ENCODE data around the gene ATP11A. TPM values are rescaled to one million over a fixed set of nuclear protein-coding genes. Genes with fewer than 3 reads are reported as not detected.

ATP11A gene
- total and polyA plus RNA-seq, 10 of the 15 experiments (the other 5 are each of a cell fraction or from before 2014, with no cell fraction given), result 1.4 to 69.6 (median 14.4) TPM

- FAIRE-seq, result no peak
Measured at GRCh38 chr13:112902101-112902651, 212.3 kb downstream of the ATP11A start.

More at GRCh38 chr13:112902101-112902651, 212.3 kb downstream of the ATP11A start:
- no peaks in the 10 kb centered on the region for H3K79me2 ChIP-seq (ENCODE audit: control insufficient read depth, insufficient read depth, low read length)
- H3K36me3 ChIP-seq (ENCODE audit: control insufficient read depth in 2 of 2, insufficient read depth in 2 of 2, low read length in 1 of 2), result no peaks in the 10 kb centered on the region
- TF ChIP-seq GABPA (IDR thresholded peaks at IDR 0.05; ENCODE audit: low read depth) (no peak), TCF7 (IDR thresholded peaks at IDR 0.05; ENCODE audit: borderline replicate concordance) (no peak), IKZF2 (IDR thresholded peaks at IDR 0.05) (no peak), CBX3 (IDR thresholded peaks at IDR 0.05; ENCODE audit: borderline replicate concordance, low read depth) (no peak), IRF4 (IDR thresholded peaks at IDR 0.05; ENCODE audit: low read depth, low read length) (no peak), EED (IDR thresholded peaks at IDR 0.05; ENCODE audit: low read depth) (no peak), ESRRA (IDR thresholded peaks at IDR 0.05; ENCODE audit: low read length) (no peak), MYB (IDR thresholded peaks at IDR 0.05; ENCODE audit: borderline replicate concordance, low read depth, low read length) (no peak), RELA (IDR thresholded peaks at IDR 0.05; ENCODE audit: borderline replicate concordance, partially characterized antibody) (no peak), SREBF2 (IDR thresholded peaks at IDR 0.05; ENCODE audit: low read length) (no peak), HSF1 (IDR thresholded peaks at IDR 0.05; ENCODE audit: low read depth, low read length) (no peak), SIX5 (IDR thresholded peaks at IDR 0.05; ENCODE audit: low read depth, low read length, severe bottlenecking) (no peak), SP1 (IDR thresholded peaks at IDR 0.05; ENCODE audit: low read depth, low read length) (no peak), WRNIP1 (IDR thresholded peaks at IDR 0.05; ENCODE audit: borderline replicate concordance, low read depth, low read length) (no peak), KDM1A (IDR thresholded peaks at IDR 0.05; ENCODE audit: borderline replicate concordance) (no peak), ZNF687 (IDR thresholded peaks at IDR 0.05) (no peak)
- in situ Hi-C loops (cut with MboI) (no loop called here), intact Hi-C loops (cut with micrococcal nuclease; ENCODE audit: unreplicated experiment) (no loop called here)
- ChIA-PET RAD21 (ENCODE audit: unreplicated experiment) (no interaction called here), POLR2A (no interaction called here), CTCF (no interaction called here), SMC1A (ENCODE audit: uncharacterized antibody, unreplicated experiment) (no interaction called here)
- no peak overlapping the region for H3K9ac ChIP-seq (ENCODE audit: control insufficient read depth, insufficient read depth, low read length)
- H3K4me3 ChIP-seq, result no peak overlapping the region
- ATAC-seq (no peak), DNase-seq (ENCODE audit: low read depth, low spot score) (no peak)
- H3K27me3 ChIP-seq (replicated peaks in 1 of 2; ENCODE audit: control insufficient read depth in 2 of 2, insufficient read depth in 2 of 2, low read length in 1 of 2), result no peaks in the 10 kb centered on the region; a peak in 1 of 4 replicates
- 36% methylated on average over 14 of the region's 14 CpGs for WGBS (ENCODE audit: insufficient coverage, insufficient replicate concordance, low lambda C conversion rate, missing lambda C conversion rate)
- H3K4me2 ChIP-seq (ENCODE audit: control insufficient read depth, insufficient read depth), result no peak overlapping the region
- H3K4me1 ChIP-seq (ENCODE audit: control insufficient read depth, insufficient read depth, low read length), result no peaks in the 10 kb centered on the region
- no peak overlapping the region for H2AFZ ChIP-seq (ENCODE audit: control insufficient read depth, low read depth, low read length)
- no TSS peak for BruUV-seq (replicated peaks)
- no peak overlapping the region for H3K27ac ChIP-seq (ENCODE audit: control insufficient read depth, insufficient read depth)
- no peaks in the 10 kb centered on the region; the same call in 2 of the 3 replicates for H3K9me3 ChIP-seq (replicated peaks; ENCODE audit: control insufficient read depth, insufficient read depth, low read length)
- no peaks in the 10 kb centered on the region for H4K20me1 ChIP-seq (ENCODE audit: control insufficient read depth, insufficient read depth)

Data from GM12878 (cell line).